ENCODE results near the gene EEF1AKMT1. TPM values are rescaled to one million over a fixed set of nuclear protein-coding genes. Genes with fewer than 3 reads are reported as not detected.

Gene EEF1AKMT1
- total RNA-seq, 4 donors from 2014 or later = 5.0 to 28.5 (median 21.7) TPM

DNA sequence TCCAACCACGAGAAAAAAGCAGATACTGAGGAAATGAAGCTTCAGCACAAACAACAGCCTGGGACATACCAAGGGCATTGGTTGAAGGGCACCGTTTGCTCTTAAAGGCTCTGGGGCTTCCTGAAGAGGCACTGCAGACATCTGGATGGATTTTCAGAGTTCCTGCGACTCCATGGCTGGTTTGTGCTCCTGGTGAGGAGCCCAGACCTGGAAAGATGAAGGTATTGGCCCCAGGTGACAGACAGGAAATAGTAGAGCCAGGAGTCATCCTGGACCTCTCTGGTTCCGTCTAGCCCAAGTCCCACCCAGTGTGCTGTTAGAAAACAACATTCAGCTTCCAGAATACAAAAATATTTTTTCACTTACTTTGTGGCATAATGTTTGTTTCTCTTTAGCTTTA lies 64.0 kb downstream of the EEF1AKMT1 start:
- intact Hi-C loops (cut with DNase I; ENCODE audit: low total_unique reads) = loop anchor here (5.0 kb wide), 1 partner anchor 118 kb away; no protein-coding TSS in a partner anchor
- no peaks in the 10 kb centered on the region for H3K9me3 ChIP-seq
- no peaks in the 10 kb centered on the region for H3K27me3 ChIP-seq
- H3K4me1 ChIP-seq = no peaks in the 10 kb centered on the region
- no peaks in the 10 kb centered on the region for H3K36me3 ChIP-seq
- TF ChIP-seq CTCF (IDR thresholded peaks at IDR 0.05) = no peak
- TF ChIP-seq POLR2A (IDR thresholded peaks at IDR 0.05) = no peak
- no peak for DNase-seq
- no peak overlapping the region for H3K27ac ChIP-seq
- no peak overlapping the region for H3K4me3 ChIP-seq

- no peak for DNase-seq
- TF ChIP-seq CTCF (IDR thresholded peaks at IDR 0.05) (no peak), POLR2A (IDR thresholded peaks at IDR 0.05) (no peak)
- Histone ChIP-seq H3K9me3 (no peaks in the 10 kb centered on the region), H3K27ac (no peak overlapping the region), H3K4me1 (no peaks in the 10 kb centered on the region), H3K4me3 (no peak overlapping the region), H3K27me3 (no peaks in the 10 kb centered on the region), H3K36me3 (no peaks in the 10 kb centered on the region)
- intact Hi-C loops (cut with DNase I; ENCODE audit: low total_unique reads) = no loop called here
Observed at GRCh38 chr13:20709369-20709768, 64.4 kb downstream of the EEF1AKMT1 start.

DNA sequence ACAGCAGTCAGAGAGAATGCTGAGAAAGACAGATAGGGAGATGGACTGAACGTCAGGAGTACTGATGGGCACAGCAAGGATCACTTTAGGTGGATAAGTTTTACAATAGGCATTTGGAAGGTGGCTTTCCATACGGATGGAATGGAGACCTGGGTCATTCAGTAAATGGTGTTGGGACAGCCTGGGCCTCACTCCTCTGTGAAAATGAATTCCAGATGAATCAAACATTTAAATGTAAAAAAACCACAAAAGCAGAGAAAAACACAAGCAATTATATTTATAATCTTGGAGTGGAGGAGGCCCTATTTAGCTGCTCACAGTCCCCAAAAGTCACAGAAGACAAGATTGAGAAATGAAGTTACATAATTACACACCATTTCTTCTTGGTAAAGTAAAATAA lies 65.5 kb downstream of the EEF1AKMT1 start:
- H3K36me3 ChIP-seq = no peaks in the 10 kb centered on the region
- no peaks in the 10 kb centered on the region for H3K4me1 ChIP-seq
- intact Hi-C loops (cut with DNase I; ENCODE audit: low total_unique reads) = no loop called here
- H3K9me3 ChIP-seq = no peaks in the 10 kb centered on the region
- no peak overlapping the region for H3K27ac ChIP-seq
- no peak for DNase-seq
- TF ChIP-seq POLR2A (IDR thresholded peaks at IDR 0.05) (no peak), CTCF (IDR thresholded peaks at IDR 0.05) (no peak)
- no peaks in the 10 kb centered on the region for H3K27me3 ChIP-seq
- H3K4me3 ChIP-seq = no peak overlapping the region

- no peak overlapping the region for H3K27ac ChIP-seq
- no peaks in the 10 kb centered on the region for H3K9me3 ChIP-seq
- H3K4me1 ChIP-seq = no peaks in the 10 kb centered on the region
- no peaks in the 10 kb centered on the region for H3K27me3 ChIP-seq
- no peak for DNase-seq
- no peak overlapping the region for H3K4me3 ChIP-seq
- H3K36me3 ChIP-seq = no peaks in the 10 kb centered on the region
- intact Hi-C loops (cut with DNase I; ENCODE audit: low total_unique reads) = no loop called here
- TF ChIP-seq CTCF (IDR thresholded peaks at IDR 0.05) = no peak
- TF ChIP-seq POLR2A (IDR thresholded peaks at IDR 0.05) = no peak
Observed at GRCh38 chr13:20706661-20707060, 67.1 kb downstream of the EEF1AKMT1 start.

- peak overlapping the region in 1 of 2 donors; percentile 63 for H3K27ac ChIP-seq
- intact Hi-C loops (cut with DNase I; ENCODE audit: low total_unique reads) = no loop called here
Observed at GRCh38 chr13:20704459-20705069, 69.2 kb downstream of the EEF1AKMT1 start.

More at GRCh38 chr13:20704459-20705069, 69.2 kb downstream of the EEF1AKMT1 start:
- Histone ChIP-seq H3K4me1 (no peaks in the 10 kb centered on the region), H3K4me3 (peak overlapping the region; percentile 25 to 62), H3K36me3 (no peaks in the 10 kb centered on the region), H3K9me3 (no peaks in the 10 kb centered on the region), H3K27me3 (no peaks in the 10 kb centered on the region)
- TF ChIP-seq POLR2A (IDR thresholded peaks at IDR 0.05) (no peak), CTCF (IDR thresholded peaks at IDR 0.05) (no peak)
- no peak for DNase-seq

Data from uterus (tissue), 4 donors.